HEK293 (cell line): ENCODE data around the gene BICC1.

Experiments used
- CTCF ChIA-PET: fragments of 350-600 bp; formaldehyde crosslinking; extraction: SDS; loops from one replicate; lab custom pipeline; 2021; ENCODE audit warnings: antibody characterized with exemption; lab: Yijun Ruan, JAX
- POLR2A ChIA-PET: fragments of 300-600 bp; formaldehyde crosslinking; extraction: SDS; loops from one replicate; lab custom pipeline; 2020; ENCODE audit warnings: antibody characterized with exemption, inconsistent platforms; lab: Yijun Ruan, JAX
- H3K27ac ChIP-seq: fragments of 200-500 bp; sonication (Bioruptor generic); 2 replicates; pipeline ENCODE4 v1.5.1; 2014; ENCODE audit warnings: low read depth, low read length, control low read depth, inconsistent platforms; ENCODE audit errors: extremely low read depth
- H3K36me3 ChIP-seq, 2 experiments: fragments of 200-500 bp in 1 of 2; sonication (Bioruptor generic) in 1 of 2; 1 replicate in 1 of 2; 2 replicates in 1 of 2; pipeline ENCODE4 v1.5.1; 2014 to 2017; ENCODE audit warnings: inconsistent platforms in 2 of 2, low read length in 2 of 2; ENCODE audit not compliant: control insufficient read depth in 2 of 2, insufficient read depth in 1 of 2
- H3K4me1 ChIP-seq: fragments of 200-500 bp; sonication (Bioruptor generic); 2 replicates; pipeline ENCODE4 v1.5.1; 2014; ENCODE audit warnings: mild to moderate bottlenecking, low read length, inconsistent platforms; ENCODE audit not compliant: control insufficient read depth, insufficient read depth
- H3K4me3 ChIP-seq: 2 replicates; pipeline ENCODE4 v1.5.1; 2011; ENCODE audit warnings: low read depth, mild to moderate bottlenecking, control low read depth, low read length, moderate library complexity
- H3K9me3 ChIP-seq: fragments of 200-500 bp; sonication (Bioruptor generic); 2 replicates; pipeline ENCODE4 v1.5.1; 2014; ENCODE audit warnings: low read depth, low read length, inconsistent platforms; ENCODE audit not compliant: control insufficient read depth, insufficient read depth
- FEZF1 ChIP-seq: fragments of 450-650 bp; formaldehyde crosslinking; IDR thresholded peaks from 2 replicates; pipeline ENCODE4 v1.5.1; 2016; ENCODE audit warnings: missing biosample characterization, missing genetic modification characterization
- GLI2 ChIP-seq: fragments of 450-650 bp; formaldehyde crosslinking; IDR thresholded peaks from 2 replicates; pipeline ENCODE4; 2017; ENCODE audit warnings: missing biosample characterization, missing genetic modification characterization, low read depth, borderline replicate concordance
- INSM2 ChIP-seq: fragments of 450-650 bp; formaldehyde crosslinking; IDR thresholded peaks from 2 replicates; pipeline ENCODE4 v1.5.1; 2016; ENCODE audit warnings: missing biosample characterization, missing genetic modification characterization
- PRDM10 ChIP-seq: fragments of 450-650 bp; formaldehyde crosslinking; IDR thresholded peaks from 2 replicates; pipeline ENCODE4 v1.5.1; 2016; ENCODE audit warnings: missing biosample characterization, missing genetic modification characterization
- WT1 ChIP-seq: fragments of 450-650 bp; formaldehyde crosslinking; IDR thresholded peaks from 2 replicates; pipeline ENCODE4 v1.5.1; 2016; ENCODE audit warnings: missing biosample characterization, missing genetic modification characterization
- ZBTB49 ChIP-seq: fragments of 450-650 bp; formaldehyde crosslinking; IDR thresholded peaks from 2 replicates; pipeline ENCODE4 v1.5.1; 2016; ENCODE audit warnings: missing biosample characterization, missing genetic modification characterization, low read depth
- ZEB2 ChIP-seq: fragments of 450-650 bp; formaldehyde crosslinking; IDR thresholded peaks from 2 replicates; pipeline ENCODE4 v1.5.1; 2016; ENCODE audit warnings: missing biosample characterization, missing genetic modification characterization
- ZNF302 ChIP-seq: fragments of 450-650 bp; formaldehyde crosslinking; IDR thresholded peaks from 2 replicates; pipeline ENCODE4 v1.5.1; 2016; ENCODE audit warnings: missing biosample characterization, missing genetic modification characterization, low read depth
- ZNF423 ChIP-seq: fragments of 450-650 bp; formaldehyde crosslinking; IDR thresholded peaks from 2 replicates; pipeline ENCODE4 v1.5.1; 2016; ENCODE audit warnings: missing biosample characterization, missing genetic modification characterization
- ZNF513 ChIP-seq: fragments of 450-650 bp; IDR thresholded peaks from 2 replicates; pipeline ENCODE4 v1.5.1; 2018; ENCODE audit warnings: missing biosample characterization, missing genetic modification characterization
- ZNF529 ChIP-seq: fragments of 450-650 bp; formaldehyde crosslinking; IDR thresholded peaks from 2 replicates; pipeline ENCODE4 v1.5.1; 2017; ENCODE audit warnings: missing genetic modification characterization, missing biosample characterization; ENCODE audit not compliant: insufficient replicate concordance
- ZNF596 ChIP-seq: fragments of 450-650 bp; IDR thresholded peaks from 2 replicates; pipeline ENCODE4 v1.5.0; 2018; ENCODE audit warnings: missing biosample characterization, mild to moderate bottlenecking, missing genetic modification characterization, moderate library complexity
- ZNF610 ChIP-seq: fragments of 450-650 bp; formaldehyde crosslinking; IDR thresholded peaks from 2 replicates; pipeline ENCODE4 v1.5.1; 2016; ENCODE audit warnings: missing biosample characterization, missing genetic modification characterization, borderline replicate concordance
- ZNF660 ChIP-seq: fragments of 450-650 bp; IDR thresholded peaks from 2 replicates; pipeline ENCODE4 v1.5.1; 2018; ENCODE audit warnings: missing biosample characterization, mild to moderate bottlenecking, missing genetic modification characterization
- ZNF76 ChIP-seq: fragments of 450-650 bp; formaldehyde crosslinking; IDR thresholded peaks from 2 replicates; pipeline ENCODE4; 2016; ENCODE audit warnings: low read depth, missing biosample characterization, missing genetic modification characterization, borderline replicate concordance
- ZNF776 ChIP-seq: fragments of 450-650 bp; formaldehyde crosslinking; IDR thresholded peaks from 2 replicates; pipeline ENCODE4 v1.5.0; 2017; ENCODE audit warnings: missing biosample characterization, missing genetic modification characterization, borderline replicate concordance
- ZNF791 ChIP-seq: fragments of 450-650 bp; formaldehyde crosslinking; IDR thresholded peaks from 2 replicates; pipeline ENCODE4 v1.5.1; 2016; ENCODE audit warnings: missing biosample characterization, missing genetic modification characterization

BICC1 gene

GRCh38 chr10:58586282-58587245, 73.9 kb downstream of the BICC1 start:
- CTCF ChIA-PET: interaction anchor here (0.9 kb wide), 1 partner anchor 57 kb away, joined by 3 read pairs; no protein-coding TSS in a partner anchor
- no peaks in the 10 kb centered on the region for H3K36me3 ChIP-seq
- H3K27ac ChIP-seq: no peak overlapping the region
- no peak overlapping the region for H3K4me3 ChIP-seq
- POLR2A ChIA-PET: no interaction called here
- TF ChIP-seq INSM2 (tag by site-specific recombination) (no peak), ZNF610 (tag by site-specific recombination) (no peak)
- TF ChIP-seq, all 188 proteins: peak for 0
- no peaks in the 10 kb centered on the region for H3K4me1 ChIP-seq
- H3K9me3 ChIP-seq: no peaks in the 10 kb centered on the region

- no peak overlapping the region for H3K4me3 ChIP-seq
- TF ChIP-seq ZNF791 (tag by site-specific recombination): no peak
- no peak for TF ChIP-seq ZNF529 (tag by site-specific recombination)
- TF ChIP-seq ZBTB49 (tag by site-specific recombination): no peak
- TF ChIP-seq ZNF776 (tag by site-specific recombination): no peak
- no peak for TF ChIP-seq ZNF596 (tag by site-specific recombination)
- no peak for TF ChIP-seq ZNF302 (tag by site-specific recombination)
- TF ChIP-seq, all 188 proteins: peak for 0
- no peak overlapping the region for H3K27ac ChIP-seq
- H3K36me3 ChIP-seq: no peaks in the 10 kb centered on the region
- H3K9me3 ChIP-seq: no peaks in the 10 kb centered on the region
- ChIA-PET CTCF (interaction anchor here (0.6 kb wide), 1 partner anchor 8 kb away, joined by 3 read pairs; no protein-coding TSS in a partner anchor), POLR2A (no interaction called here)
- no peaks in the 10 kb centered on the region for H3K4me1 ChIP-seq
Measured at GRCh38 chr10:58587676-58588075, 75.0 kb downstream of the BICC1 start.

GRCh38 chr10:58588673-58589265, 76.1 kb downstream of the BICC1 start:
- TF ChIP-seq GLI2 (tag by site-specific recombination) (no peak), ZEB2 (tag by site-specific recombination) (no peak), ZNF423 (tag by site-specific recombination) (no peak), FEZF1 (tag by site-specific recombination) (no peak), WT1 (no peak), ZNF76 (tag by site-specific recombination) (no peak), ZNF513 (no peak), PRDM10 (tag by site-specific recombination) (no peak), ZNF660 (tag by site-specific recombination) (no peak)
- POLR2A ChIA-PET: no interaction called here
- Histone ChIP-seq H3K36me3 (no peaks in the 10 kb centered on the region), H3K27ac (no peak overlapping the region), H3K4me1 (no peaks in the 10 kb centered on the region), H3K4me3 (no peak overlapping the region), H3K9me3 (no peaks in the 10 kb centered on the region)
- CTCF ChIA-PET: no interaction called here
